K562 (cell line): Measurements from ENCODE around the gene SERPINE3. TPM values are rescaled to one million over a fixed set of nuclear protein-coding genes. Genes with fewer than 3 reads are reported as not detected.

Experiments used
- ATAC-seq: fragments of 200-7000 bp; cut with Tn5 transposase; 3 replicates; pipeline ENCODE4 v1.9.1; 2020; ENCODE audit warnings: moderate library complexity
- BruUV-seq: library from RNA; stranded (reverse); fragments of 400-500 nt; replicated peaks from 2 replicates; lab custom pipeline; 2021; lab: Mats Ljungman, UMichigan
- CTCF ChIA-PET: fragments of 300-600 bp; formaldehyde crosslinking; extraction: SDS; loops from one replicate; lab custom pipeline; 2021; ENCODE audit warnings: low intra/inter-chr PET ratio; lab: Yijun Ruan, JAX
- POLR2A ChIA-PET: fragments of 300-600, 350-650 bp; sonication (Branson Sonifier 250); formaldehyde crosslinking; extraction: SDS; loops from one replicate; lab custom pipeline; 2021; ENCODE audit warnings: antibody characterized with exemption, inconsistent platforms; lab: Yijun Ruan, JAX
- DNase-seq, 4 experiments: peaks; one replicate each; pipeline versions ENCODE4 v3.0.0 to v3.0.0-alpha.2; 2011 to 2018; ENCODE audit warnings: low spot score in 3 of 4, mixed read lengths in 3 of 4; ENCODE audit errors: extremely low read depth in 1 of 4
- FAIRE-seq: peaks from 2 replicates; lab custom pipeline; 2011; peaks lifted over from hg19 to GRCh38; lab: Jason Lieb, UNC
- H2AFZ ChIP-seq: 2 replicates; pipeline ENCODE4 v1.6.0; 2011; ENCODE audit warnings: low read depth, low read length, control low read depth, inconsistent platforms
- H3K27ac ChIP-seq: fragments of 200-600 bp; 3 replicates; pipeline ENCODE4 v1.8.0; 2011; ENCODE audit warnings: low read depth, mild to moderate bottlenecking, control low read depth, inconsistent platforms, low read length, moderate library complexity, mixed read lengths; ENCODE audit errors: extremely low read depth
- H3K27me3 ChIP-seq, 2 experiments: fragments of 300-600 bp in 1 of 2; 2 replicates in 1 of 2; 3 replicates in 1 of 2; pipeline versions ENCODE4 v1.6.0 to v1.8.0; 2011; ENCODE audit warnings: inconsistent platforms in 2 of 2, low read length in 2 of 2, mild to moderate bottlenecking in 1 of 2, mixed read lengths in 1 of 2, moderate library complexity in 1 of 2; ENCODE audit not compliant: control insufficient read depth in 2 of 2, insufficient read depth in 2 of 2
- H3K36me3 ChIP-seq: fragments of 300-600 bp; 3 replicates; pipeline ENCODE4 v1.8.0; 2011; ENCODE audit warnings: mild to moderate bottlenecking, low read length, inconsistent platforms; ENCODE audit not compliant: control insufficient read depth, insufficient read depth
- H3K4me1 ChIP-seq, 2 experiments: fragments of 200-600 bp in 1 of 2; replicated peaks in 1 of 2; 2 replicates in 1 of 2; 3 replicates in 1 of 2; pipeline versions ENCODE4 v1.5.1 to v1.8.0; 2011; ENCODE audit warnings: inconsistent platforms in 2 of 2, low read length in 2 of 2, mild to moderate bottlenecking in 1 of 2, mixed read lengths in 1 of 2, moderate library complexity in 1 of 2; ENCODE audit not compliant: control insufficient read depth in 2 of 2, insufficient read depth in 2 of 2
- H3K4me2 ChIP-seq: 2 replicates; pipeline ENCODE4 v1.6.1; 2011; ENCODE audit warnings: low read length, control low read depth, inconsistent platforms, mixed read lengths; ENCODE audit not compliant: insufficient read depth
- H3K4me3 ChIP-seq: fragments of 200-600 bp; sonication (generic), shearing (Covaris generic); 2 replicates; pipeline ENCODE4 v1.5.1; 2016; ENCODE audit warnings: control low read depth, inconsistent platforms
- H3K79me2 ChIP-seq: fragments of 200-600 bp; 3 replicates; pipeline ENCODE4 v1.8.0; 2011; ENCODE audit warnings: low read length, inconsistent platforms; ENCODE audit not compliant: control insufficient read depth, insufficient read depth
- H3K9ac ChIP-seq, 2 experiments: 2 replicates each; pipeline versions ENCODE4 v1.6.0 to v1.6.1; 2011; ENCODE audit warnings: low read depth in 2 of 2, low read length in 2 of 2, control low read depth in 1 of 2, inconsistent platforms in 1 of 2, mild to moderate bottlenecking in 1 of 2, mixed read lengths in 1 of 2; ENCODE audit not compliant: insufficient read depth in 1 of 2
- H3K9me1 ChIP-seq: one replicate; pipeline ENCODE4 v1.6.0; 2011; ENCODE audit warnings: inconsistent platforms, mild to moderate bottlenecking, low read length, moderate library complexity; ENCODE audit not compliant: control insufficient read depth, insufficient read depth
- H3K9me3 ChIP-seq: replicated peaks from 2 replicates; pipeline ENCODE4 v1.5.1; 2011; ENCODE audit warnings: low read depth, low read length, inconsistent platforms; ENCODE audit not compliant: control insufficient read depth, insufficient read depth
- H4K20me1 ChIP-seq: replicated peaks from 2 replicates; pipeline ENCODE4 v1.6.1; 2011; ENCODE audit warnings: low read length, inconsistent platforms, mixed read lengths; ENCODE audit not compliant: control insufficient read depth, insufficient read depth
- CEBPG ChIP-seq, 3 experiments: fragments of 200-800 bp in 1 of 3; sonication (Bioruptor generic) in 1 of 3; sonication (generic) in 1 of 3; formaldehyde crosslinking in 1 of 3; IDR thresholded peaks in 2 of 3; conservative IDR thresholded peaks in 1 of 3; 2 replicates each; pipeline versions ENCODE4 v1.6.1 to v1.8.0; 2016 to 2022; ENCODE audit warnings: missing compliant biosample characterization in 2 of 3, missing genetic modification characterization in 2 of 3, mild to moderate bottlenecking in 1 of 3, missing genetic modification reagents in 1 of 3
- EWSR1 ChIP-seq: fragments of 450-650 bp; IDR thresholded peaks from 2 replicates; pipeline ENCODE4 v1.6.1; 2018; ENCODE audit warnings: borderline replicate concordance, mild to moderate bottlenecking, low read depth, moderate library complexity; ENCODE audit not compliant: partially characterized antibody
- NFE2L1 ChIP-seq: fragments of 450-650 bp; IDR thresholded peaks from 2 replicates; pipeline ENCODE4 v1.6.1; 2016; ENCODE audit warnings: missing genetic modification characterization, low read depth, mild to moderate bottlenecking, missing compliant biosample characterization, moderate library complexity, borderline replicate concordance
- PHB2 ChIP-seq: fragments of 450-650 bp; IDR thresholded peaks from 2 replicates; pipeline ENCODE4 v1.6.1; 2017; ENCODE audit warnings: low read depth
- RBM39 ChIP-seq: fragments of 200-400 bp; formaldehyde crosslinking; optimal IDR thresholded peaks from 2 replicates; pipeline ENCODE3; 2018; ENCODE audit warnings: low read depth, low read length
- RHOXF2B ChIP-seq: fragments of 250-450 bp; sonication (Bioruptor Pico); conservative IDR thresholded peaks from 2 replicates; pipeline ENCODE4 v1.5.1; 2021
- TAL1 ChIP-seq: fragments of 450-650 bp; IDR thresholded peaks from 2 replicates; pipeline ENCODE4 v1.6.1; 2016; ENCODE audit warnings: mild to moderate bottlenecking
- TEAD2 ChIP-seq: fragments of 450-650 bp; IDR thresholded peaks from 2 replicates; pipeline ENCODE4 v1.6.1; 2016; ENCODE audit warnings: missing genetic modification characterization, control low read depth, missing compliant biosample characterization
- TRIM28 ChIP-seq: fragments of 450-650 bp; IDR thresholded peaks from 2 replicates; pipeline ENCODE4 v1.6.1; 2017
- ZFP1 ChIP-seq: fragments of 450-650 bp; formaldehyde crosslinking; IDR thresholded peaks from 2 replicates; pipeline ENCODE4 v1.4.0; 2020; ENCODE audit warnings: mild to moderate bottlenecking, mixed read lengths
- ZNF143 ChIP-seq: sonication (generic); formaldehyde crosslinking; IDR thresholded peaks from 2 replicates; pipeline ENCODE4 v1.9.0; 2022; ENCODE audit warnings: mild to moderate bottlenecking, missing genetic modification reagents
- ZNF23 ChIP-seq: fragments of 250-450 bp; sonication (Bioruptor Pico); IDR thresholded peaks from 2 replicates; pipeline ENCODE4 v1.4.0; 2020; ENCODE audit warnings: mild to moderate bottlenecking
- WGBS: fragments of 100-300 bp; shearing (Covaris generic); methylation state at CpG from one replicate; pipeline ENCODE4 v1.1.6; 2016; ENCODE audit warnings: low coverage, mixed read lengths; ENCODE audit not compliant: insufficient coverage; ENCODE audit errors: missing lambda C conversion rate; 5-methylcytosine and 5-hydroxymethylcytosine counted together
- in situ Hi-C: fragments of 300-500 bp; cut with MboI; formaldehyde crosslinking; loops from 4 replicates; pipeline ENCODE4 v1.15.0; 2018; ENCODE audit warnings: inconsistent platforms, mixed read lengths
- intact Hi-C: fragments of 100-400 bp; cut with micrococcal nuclease; formaldehyde crosslinking; loops from 2 replicates; pipeline ENCODE4 v1.14.2; 2022
- polyA plus RNA-seq, 8 experiments: library from polyadenylated mRNA; depleted of rRNA in 4 of 8; stranded (reverse) in 5 of 8; unstranded in 3 of 8; fragments of >200 nt; fragmentation: Nextera tagmentation in 2 of 8; fragmentation: Illumina TruSeq in 1 of 8; extraction: Ambion mirVana in 2 of 8; extraction: Trizol in 1 of 8; gene quantifications; 2 replicates each; pipeline versions ENCODE4 v1.2.1 to v1.2.3, GENCODE V29; 2011 to 2014; ENCODE audit warnings: inconsistent platforms in 1 of 8, missing spikeins in 1 of 8
- total RNA-seq, 7 experiments: library from RNA; depleted of rRNA in 6 of 7; stranded (reverse); fragments of >200 nt in 6 of 7; fragmentation: Illumina TruSeq in 2 of 7; extraction: Trizol in 2 of 7; gene quantifications; 2 replicates each; pipeline versions ENCODE4 v1.2.1 to v1.2.3, GENCODE V29; 2011 to 2021; ENCODE audit warnings: low replicate concordance in 1 of 7
- TF ChIP-seq, protein P1 (sequence below): fragments of 250-450 bp; sonication (Bioruptor Pico); IDR thresholded peaks from 2 replicates; pipeline ENCODE4 v1.5.0; 2020; ENCODE audit warnings: mild to moderate bottlenecking, borderline replicate concordance
- TF ChIP-seq, protein P2 (sequence below): fragments of 450-650 bp; formaldehyde crosslinking; IDR thresholded peaks from 2 replicates; pipeline ENCODE4 v1.4.0; 2022; ENCODE audit warnings: missing genetic modification characterization
- TF ChIP-seq, protein P3 (sequence below): sonication (generic); formaldehyde crosslinking; IDR thresholded peaks from 2 replicates; pipeline ENCODE4 v1.8.1; 2023; ENCODE audit warnings: mild to moderate bottlenecking, missing genetic modification reagents

The SERPINE3 gene
- total and polyA plus RNA-seq, 9 of the 15 experiments (the other 6 are each of a cell fraction or from before 2014, with no cell fraction given): not detected

DNA sequence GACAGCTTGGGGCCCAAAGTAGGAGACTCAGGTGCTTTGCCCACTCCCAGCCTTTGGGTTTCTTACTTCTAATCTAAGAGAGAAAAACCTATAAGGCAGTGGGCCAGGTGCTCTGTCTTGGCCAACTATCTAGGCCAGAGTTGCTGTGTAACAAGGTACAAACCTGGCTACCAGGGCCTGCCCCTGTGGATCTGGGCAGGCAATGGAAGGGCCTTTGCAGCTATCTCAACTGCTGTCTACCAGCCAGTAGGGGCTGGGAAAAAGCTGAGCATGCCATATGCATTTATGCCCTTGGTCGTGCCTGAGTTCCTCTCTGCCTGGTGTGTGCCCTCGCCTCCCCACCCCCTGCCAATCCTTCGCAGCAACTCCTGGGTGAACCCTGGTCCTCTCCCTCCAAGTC, 16.7 kb upstream of the SERPINE3 start:
- ChIA-PET POLR2A (interaction anchor here (1.0 kb wide), 1 partner anchor 9 kb away, joined by 3 read pairs; no protein-coding TSS in a partner anchor), CTCF (no interaction called here)
- H3K4me1 ChIP-seq: no peaks in the 10 kb centered on the region; a peak in 1 of 5 replicates
- no peak for FAIRE-seq
- no TSS peak for BruUV-seq
- no peaks in the 10 kb centered on the region for H3K79me2 ChIP-seq
- H3K4me2 ChIP-seq: no peak overlapping the region
- H3K27ac ChIP-seq: no peak overlapping the region
- H3K9me3 ChIP-seq: no peaks in the 10 kb centered on the region
- ATAC-seq: no peak
- H3K9ac ChIP-seq: no peak overlapping the region
- no peaks in the 10 kb centered on the region for H3K36me3 ChIP-seq
- no peak overlapping the region for H2AFZ ChIP-seq
- no peaks in the 10 kb centered on the region for H3K9me1 ChIP-seq
- H3K27me3 ChIP-seq: peaks cover 0 to 11% of the 10 kb centered on the region in 2 experiments; a peak in 3 of 5 replicates
- 0% methylated on average over 3 of the region's 3 CpGs for WGBS
- DNase-seq: no peak
- no peaks in the 10 kb centered on the region for H4K20me1 ChIP-seq
- in situ Hi-C loops: no loop called here
- TF ChIP-seq, protein P1, sequence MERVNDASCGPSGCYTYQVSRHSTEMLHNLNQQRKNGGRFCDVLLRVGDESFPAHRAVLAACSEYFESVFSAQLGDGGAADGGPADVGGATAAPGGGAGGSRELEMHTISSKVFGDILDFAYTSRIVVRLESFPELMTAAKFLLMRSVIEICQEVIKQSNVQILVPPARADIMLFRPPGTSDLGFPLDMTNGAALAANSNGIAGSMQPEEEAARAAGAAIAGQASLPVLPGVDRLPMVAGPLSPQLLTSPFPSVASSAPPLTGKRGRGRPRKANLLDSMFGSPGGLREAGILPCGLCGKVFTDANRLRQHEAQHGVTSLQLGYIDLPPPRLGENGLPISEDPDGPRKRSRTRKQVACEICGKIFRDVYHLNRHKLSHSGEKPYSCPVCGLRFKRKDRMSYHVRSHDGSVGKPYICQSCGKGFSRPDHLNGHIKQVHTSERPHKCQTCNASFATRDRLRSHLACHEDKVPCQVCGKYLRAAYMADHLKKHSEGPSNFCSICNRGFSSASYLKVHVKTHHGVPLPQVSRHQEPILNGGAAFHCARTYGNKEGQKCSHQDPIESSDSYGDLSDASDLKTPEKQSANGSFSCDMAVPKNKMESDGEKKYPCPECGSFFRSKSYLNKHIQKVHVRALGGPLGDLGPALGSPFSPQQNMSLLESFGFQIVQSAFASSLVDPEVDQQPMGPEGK (CRISPR knock-in tag): no peak
- no peak for TF ChIP-seq ZNF23
- TF ChIP-seq TAL1: no peak
- no peak for TF ChIP-seq RHOXF2B (CRISPR knock-in tag)
- no peak for TF ChIP-seq RBM39
- no peak for TF ChIP-seq EWSR1
- TF ChIP-seq, protein P2, sequence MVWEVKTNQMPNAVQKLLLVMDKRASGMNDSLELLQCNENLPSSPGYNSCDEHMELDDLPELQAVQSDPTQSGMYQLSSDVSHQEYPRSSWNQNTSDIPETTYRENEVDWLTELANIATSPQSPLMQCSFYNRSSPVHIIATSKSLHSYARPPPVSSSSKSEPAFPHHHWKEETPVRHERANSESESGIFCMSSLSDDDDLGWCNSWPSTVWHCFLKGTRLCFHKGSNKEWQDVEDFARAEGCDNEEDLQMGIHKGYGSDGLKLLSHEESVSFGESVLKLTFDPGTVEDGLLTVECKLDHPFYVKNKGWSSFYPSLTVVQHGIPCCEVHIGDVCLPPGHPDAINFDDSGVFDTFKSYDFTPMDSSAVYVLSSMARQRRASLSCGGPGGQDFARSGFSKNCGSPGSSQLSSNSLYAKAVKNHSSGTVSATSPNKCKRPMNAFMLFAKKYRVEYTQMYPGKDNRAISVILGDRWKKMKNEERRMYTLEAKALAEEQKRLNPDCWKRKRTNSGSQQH (CRISPR knock-in tag): no peak
- TF ChIP-seq NFE2L1 (tag): no peak
- no peak for TF ChIP-seq ZFP1 (CRISPR knock-in tag)
- no peak for TF ChIP-seq PHB2
- no peak for TF ChIP-seq CEBPG (CRISPR knock-in tag; IDR thresholded peaks at IDR 0.05)
- no peak for TF ChIP-seq CEBPG (tag; conservative IDR thresholded peaks at IDR 0.05 in 1 of 2, IDR thresholded peaks at IDR 0.05 in 1 of 2)
- TF ChIP-seq, protein P3, sequence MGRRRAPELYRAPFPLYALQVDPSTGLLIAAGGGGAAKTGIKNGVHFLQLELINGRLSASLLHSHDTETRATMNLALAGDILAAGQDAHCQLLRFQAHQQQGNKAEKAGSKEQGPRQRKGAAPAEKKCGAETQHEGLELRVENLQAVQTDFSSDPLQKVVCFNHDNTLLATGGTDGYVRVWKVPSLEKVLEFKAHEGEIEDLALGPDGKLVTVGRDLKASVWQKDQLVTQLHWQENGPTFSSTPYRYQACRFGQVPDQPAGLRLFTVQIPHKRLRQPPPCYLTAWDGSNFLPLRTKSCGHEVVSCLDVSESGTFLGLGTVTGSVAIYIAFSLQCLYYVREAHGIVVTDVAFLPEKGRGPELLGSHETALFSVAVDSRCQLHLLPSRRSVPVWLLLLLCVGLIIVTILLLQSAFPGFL (CRISPR knock-in tag): no peak
- no peak for TF ChIP-seq ZNF143 (CRISPR knock-in tag)
- TF ChIP-seq TEAD2 (tag): no peak
- TF ChIP-seq TRIM28: no peak
- no peak overlapping the region for H3K4me3 ChIP-seq
- intact Hi-C loops: no loop called here
